LNCaP clone FGC (cell line): Measurements from ENCODE around the gene ARPP21.

ENCODE experiments used
- DNase-seq: peaks from one replicate; pipeline ENCODE4 v3.0.0-alpha.2; 2011; ENCODE audit warnings: low read depth
- H3K4me3 ChIP-seq: 2 replicates; pipeline ENCODE4 v1.5.1; 2011; ENCODE audit warnings: mild to moderate bottlenecking, low read depth, low read length, control low read depth
- CTCF ChIP-seq: IDR thresholded peaks from 2 replicates; pipeline ENCODE4 v1.5.1; 2012; ENCODE audit warnings: mild to moderate bottlenecking; ENCODE audit not compliant: control insufficient read depth, insufficient read depth; ENCODE audit errors: extremely low read depth

ARPP21 gene

GRCh38 chr3:35746492-35746891 lies 107.2 kb downstream of the ARPP21 start:
- no peak for DNase-seq
- H3K4me3 ChIP-seq, result no peak overlapping the region
- TF ChIP-seq CTCF, result no peak

GRCh38 chr3:35748144-35748543 lies 108.8 kb downstream of the ARPP21 start:
- H3K4me3 ChIP-seq, result no peak overlapping the region
- no peak for DNase-seq
- no peak for TF ChIP-seq CTCF

GRCh38 chr3:35751207-35751606 lies 111.9 kb downstream of the ARPP21 start:
- DNase-seq, result no peak

GRCh38 chr3:35757991-35758757 lies 118.8 kb downstream of the ARPP21 start:
- H3K4me3 ChIP-seq, result no peak overlapping the region
- DNase-seq, result no peak
- TF ChIP-seq CTCF, result no peak

More at GRCh38 chr3:35751207-35751606, 111.9 kb downstream of the ARPP21 start:
- TF ChIP-seq CTCF, result no peak
- no peak overlapping the region for H3K4me3 ChIP-seq

GRCh38 chr3:35760146-35760545 lies 120.8 kb downstream of the ARPP21 start:
- H3K4me3 ChIP-seq, result no peak overlapping the region
- DNase-seq, result no peak
- TF ChIP-seq CTCF, result no peak

- H3K4me3 ChIP-seq, result no peak overlapping the region
- DNase-seq, result no peak
- TF ChIP-seq CTCF, result no peak
These were observed 122.0 kb downstream of the ARPP21 start for GRCh38 chr3:35761311-35761710.

GRCh38 chr3:35772381-35773015 lies 133.2 kb downstream of the ARPP21 start:
- no peak for DNase-seq
- no peak overlapping the region for H3K4me3 ChIP-seq
- no peak for TF ChIP-seq CTCF
